Common myeloid progenitor, CD34-positive (primary cell): ENCODE measurements around the gene DHX57.
"Not testable (repeated sequence)": the region's sequence is repeated elsewhere in the genome, so short reads cannot be mapped to it uniquely, and the experiment has no call there.

Source experiments
- CTCF ChIA-PET: fragments of 350-600 bp; sonication (Branson Sonifier 250); formaldehyde crosslinking; loops from one replicate; lab custom pipeline; 2021; ENCODE audit warnings: antibody characterized with exemption; lab: Charles Lee
- POLR2A ChIA-PET: fragments of 350-600 bp; sonication (Branson Sonifier 250); formaldehyde crosslinking; loops from one replicate; lab custom pipeline; 2021; ENCODE audit warnings: antibody characterized with exemption; lab: Charles Lee
- DNase-seq, 3 donors: peaks; one replicate each; pipeline versions ENCODE4 v3.0.0 to v3.0.0-alpha.2; 2013
- H3K27ac ChIP-seq, 2 experiments: 1 replicate in 1 of 2; 2 replicates in 1 of 2; pipeline ENCODE4 v1.7.0; 2013; ENCODE audit warnings: inconsistent platforms in 2 of 2, low read length in 2 of 2, mild to moderate bottlenecking in 2 of 2, low read depth in 1 of 2, moderate library complexity in 1 of 2; ENCODE audit not compliant: severe bottlenecking in 2 of 2, insufficient read depth in 1 of 2, poor library complexity in 1 of 2
- H3K27me3 ChIP-seq, 5 experiments: replicated peaks in 2 of 5; 1 replicate in 3 of 5; 2 replicates in 2 of 5; pipeline versions ENCODE4 v1.6.1 to v1.7.0; 2013; ENCODE audit warnings: low read length in 4 of 5, mild to moderate bottlenecking in 2 of 5, moderate library complexity in 2 of 5, inconsistent platforms in 1 of 5; ENCODE audit not compliant: insufficient read depth in 5 of 5, control insufficient read depth in 4 of 5
- H3K36me3 ChIP-seq, 4 experiments: 1 replicate in 2 of 4; 2 replicates in 2 of 4; pipeline versions ENCODE4 v1.6.1 to v1.7.0; 2013; ENCODE audit warnings: low read length in 3 of 4, control low read depth in 1 of 4, mild to moderate bottlenecking in 1 of 4; ENCODE audit not compliant: control insufficient read depth in 4 of 4, insufficient read depth in 4 of 4
- H3K4me1 ChIP-seq, 4 experiments: 1 replicate in 3 of 4; 2 replicates in 1 of 4; pipeline versions ENCODE4 v1.6.1 to v1.7.1; 2013; ENCODE audit warnings: low read length in 3 of 4, mild to moderate bottlenecking in 3 of 4, control low read depth in 1 of 4, inconsistent platforms in 1 of 4, moderate library complexity in 1 of 4; ENCODE audit not compliant: control insufficient read depth in 4 of 4, insufficient read depth in 4 of 4; ENCODE audit errors: control extremely low read depth in 1 of 4
- H3K4me3 ChIP-seq, 7 experiments: 1 replicate in 4 of 7; 2 replicates in 3 of 7; pipeline versions ENCODE4 v1.5.1 to v1.7.0; 2013; ENCODE audit warnings: mild to moderate bottlenecking in 7 of 7, low read length in 6 of 7, moderate library complexity in 6 of 7, inconsistent platforms in 2 of 7, low read depth in 2 of 7, control low read depth in 1 of 7; ENCODE audit not compliant: insufficient read depth in 4 of 7, control insufficient read depth in 1 of 7; ENCODE audit errors: extremely low read depth in 1 of 7
- H3K9me3 ChIP-seq, 5 experiments: 1 replicate in 4 of 5; 2 replicates in 1 of 5; pipeline versions ENCODE4 v1.6.1 to v1.7.1; 2013; ENCODE audit warnings: low read length in 4 of 5, mild to moderate bottlenecking in 2 of 5, inconsistent platforms in 1 of 5, low read depth in 1 of 5, moderate library complexity in 1 of 5; ENCODE audit not compliant: control insufficient read depth in 4 of 5, insufficient read depth in 2 of 5; ENCODE audit errors: control extremely low read depth in 1 of 5
- WGBS: methylation state at CpG from one replicate; pipeline ENCODE4 v1.1.5; 2013; ENCODE audit not compliant: insufficient coverage; 5-methylcytosine and 5-hydroxymethylcytosine counted together

Gene DHX57

GRCh38 chr2:38763228-38763627, 112.5 kb downstream of the DHX57 start:
- H3K27ac ChIP-seq = no peak overlapping the region
- POLR2A ChIA-PET = no interaction called here
- no peak for DNase-seq
- no peaks in the 10 kb centered on the region for H3K36me3 ChIP-seq
- H3K4me3 ChIP-seq = no peak overlapping the region
- H3K4me1 ChIP-seq = no peaks in the 10 kb centered on the region
- H3K9me3 ChIP-seq = no peaks in the 10 kb centered on the region
- H3K27me3 ChIP-seq = no peaks in the 10 kb centered on the region
- CTCF ChIA-PET = interaction anchor here (0.9 kb wide), 1 partner anchor 8 kb away, joined by 3 read pairs; no protein-coding TSS in a partner anchor
- WGBS = no CpG with 5 or more reads among the region's 2 CpGs

GRCh38 chr2:38755891-38756290, 119.8 kb downstream of the DHX57 start:
- DNase-seq, H3K4me3 ChIP-seq, H3K27ac ChIP-seq, H3K9me3 ChIP-seq, H3K27me3 ChIP-seq, CTCF ChIA-PET, H3K36me3 ChIP-seq, POLR2A ChIA-PET: not testable (repeated sequence)
- 100% methylated on average over 18 of the region's 31 CpGs for WGBS
- H3K4me1 ChIP-seq = peaks cover 0 to 17% (median 11%) of the 10 kb centered on the region in 4 experiments

GRCh38 chr2:38754506-38754905, 121.2 kb downstream of the DHX57 start:
- Histone ChIP-seq H3K9me3 (no peaks in the 10 kb centered on the region), H3K27ac (peak overlapping the region in 1 of 2 experiments; percentile 70), H3K4me3 (peak overlapping the region in 6 of 7 experiments; percentile 36 to 80 (median 57)), H3K36me3 (peaks cover 0 to 7% (median under 1%) of the 10 kb centered on the region in 4 experiments), H3K27me3 (no peaks in the 10 kb centered on the region), H3K4me1 (peaks cover 7 to 25% (median 16%) of the 10 kb centered on the region in 4 experiments)
- POLR2A ChIA-PET = interaction anchor here (0.6 kb wide), 1 partner anchor 24 kb away, joined by 3 read pairs; no protein-coding TSS in a partner anchor
- CTCF ChIA-PET = interaction anchor here (0.7 to 1.2 kb wide), 2 partner anchors 9 to 150 kb away, joined by 3 read pairs; no protein-coding TSS in a partner anchor
- DNase-seq = peak in 2 of 3 donors; percentile 36 to 44
- no CpG with 5 or more reads among the region's 3 CpGs for WGBS

- peak overlapping the region in 4 of 7 experiments; percentile 44 to 80 (median 72) for H3K4me3 ChIP-seq
- peaks cover 0 to 12% (median 2%) of the 10 kb centered on the region in 4 experiments for H3K36me3 ChIP-seq
- H3K27me3 ChIP-seq = no peaks in the 10 kb centered on the region
- POLR2A ChIA-PET = interaction anchor here (0.6 kb wide), 1 partner anchor 24 kb away, joined by 3 read pairs; no protein-coding TSS in a partner anchor
- H3K27ac ChIP-seq = peak overlapping the region in 1 of 2 experiments; percentile 70
- peaks cover 10 to 29% (median 19%) of the 10 kb centered on the region in 4 experiments for H3K4me1 ChIP-seq
- H3K9me3 ChIP-seq = no peaks in the 10 kb centered on the region
- CTCF ChIA-PET = interaction anchor here (1.2 kb wide), 1 partner anchor 149 kb away, joined by 3 read pairs; no protein-coding TSS in a partner anchor
- DNase-seq = no peak
Measured at GRCh38 chr2:38754049-38754448, 121.7 kb downstream of the DHX57 start.

DNA sequence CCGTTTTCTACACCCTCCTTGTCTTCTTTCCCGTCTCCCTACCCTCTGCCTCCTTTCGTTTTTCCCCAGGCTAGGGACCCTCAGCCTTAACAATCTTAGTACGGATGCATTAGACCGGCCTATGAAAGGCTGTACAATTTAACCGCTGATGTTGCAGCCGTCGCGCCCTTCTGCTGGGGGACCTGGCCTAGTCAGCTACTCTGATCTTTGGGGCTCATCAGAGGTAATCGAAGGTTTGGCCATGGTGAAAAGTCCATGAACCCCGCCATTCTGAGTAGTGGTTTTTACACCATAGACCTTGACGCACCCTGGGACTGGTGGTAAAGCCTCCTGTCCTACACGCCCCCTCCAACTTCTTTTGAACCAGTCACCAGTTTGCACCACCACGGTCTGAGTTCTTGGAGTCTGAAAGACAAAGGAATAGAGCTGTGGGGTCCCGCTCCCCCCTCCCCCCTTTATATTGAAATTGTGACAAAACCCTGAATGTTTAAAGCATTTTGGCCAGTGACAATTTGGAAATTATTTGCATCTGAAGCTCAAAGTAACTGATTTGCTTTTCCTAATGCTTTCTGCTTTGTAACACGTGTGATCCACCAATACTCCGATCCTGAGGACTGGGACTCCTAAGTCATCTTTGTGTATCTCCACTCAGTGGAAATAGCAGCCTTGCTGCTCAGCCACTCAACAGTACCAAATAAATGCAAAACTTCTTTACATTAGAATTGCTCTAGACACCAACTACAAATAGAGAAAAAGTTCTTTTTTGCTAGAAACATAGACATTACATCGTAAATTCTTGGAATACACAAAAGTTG, 123.9 kb downstream of the DHX57 start:
- Histone ChIP-seq H3K27ac (peak overlapping the region; percentile 93 to 97), H3K4me3 (peak overlapping the region; percentile 53 to 100 (median 99)), H3K4me1 (peaks cover 10 to 42% (median 29%) of the 10 kb centered on the region in 4 experiments), H3K9me3 (no peaks in the 10 kb centered on the region), H3K27me3 (no peaks in the 10 kb centered on the region), H3K36me3 (peaks cover 14 to 34% (median 22%) of the 10 kb centered on the region in 4 experiments)
- CTCF ChIA-PET = interaction anchor here (1.0 to 2.2 kb wide), 5 partner anchors 8 to 170 kb away, joined by 3 to 7 read pairs (median 4); no protein-coding TSS in a partner anchor
- 32% methylated on average over 13 of the region's 18 CpGs for WGBS
- no peak for DNase-seq
- POLR2A ChIA-PET = interaction anchor here (0.6 to 1.8 kb wide), 11 partner anchors 9 to 1627 kb away, joined by 3 to 13 read pairs (median 4); no protein-coding TSS in a partner anchor

GRCh38 chr2:38750891-38751595, 124.7 kb downstream of the DHX57 start, which contains the start of gene SRSF7:
Gene SRSF7, minus strand, starts transcription at chr2:38751361. Its CDS starts 105 bp downstream, at chr2:38751256.
- Histone ChIP-seq H3K27ac (peak within 1 kb of the TSS; percentile 93 to 97), H3K36me3 (peaks cover 20 to 42% (median 28%) of the 10 kb centered on the region in 4 experiments), H3K4me3 (peak within 1 kb of the TSS; percentile 88 to 100 (median 99)), H3K27me3 (no peaks in the 10 kb centered on the region), H3K4me1 (peaks cover 10 to 42% (median 29%) of the 10 kb centered on the region in 4 experiments), H3K9me3 (no peaks in the 10 kb centered on the region)
- DNase-seq = peak; percentile 99
- CTCF ChIA-PET = interaction anchor here (1.0 to 2.2 kb wide), 5 partner anchors 8 to 169 kb away, joined by 3 to 7 read pairs (median 4); no protein-coding TSS in a partner anchor
- WGBS = 0% methylated on average over 47 of the region's 68 CpGs
- POLR2A ChIA-PET = interaction anchor here (0.6 to 1.8 kb wide), 11 partner anchors 8 to 558 kb away, joined by 3 to 13 read pairs (median 4); no protein-coding TSS in a partner anchor
